SK-N-SH treated with all-trans-retinoic acid at 6 μM for 48 hours (cell line): ENCODE measurements around the gene CHN1.

Experiments
- ARNTL ChIP-seq: fragments of 450-650 bp; formaldehyde crosslinking; IDR thresholded peaks from 2 replicates; pipeline ENCODE4 v1.5.0; 2020; ENCODE audit warnings: low read depth, mild to moderate bottlenecking, moderate library complexity, borderline replicate concordance
- BACH2 ChIP-seq: fragments of 250-450 bp; sonication (Bioruptor Pico); IDR thresholded peaks from 2 replicates; pipeline ENCODE4 v1.9.0; 2021; ENCODE audit warnings: mild to moderate bottlenecking, borderline replicate concordance
- ESRRG ChIP-seq: fragments of 250-450 bp; sonication (Bioruptor Pico); IDR thresholded peaks from 2 replicates; pipeline ENCODE4 v1.6.1; 2021; ENCODE audit warnings: mild to moderate bottlenecking
- ISL1 ChIP-seq: fragments of 250-450 bp; sonication (Bioruptor Pico); IDR thresholded peaks from 2 replicates; pipeline ENCODE4 v2.1.2; 2022; ENCODE audit warnings: mild to moderate bottlenecking, moderate library complexity
- OSR1 ChIP-seq: fragments of 250-450 bp; sonication (Bioruptor Pico); IDR thresholded peaks from 2 replicates; pipeline ENCODE4 v1.8.0; 2022; ENCODE audit warnings: moderate library complexity, mild to moderate bottlenecking, inconsistent platforms
- PATZ1 ChIP-seq: fragments of 250-450 bp; sonication (Bioruptor Pico); IDR thresholded peaks from 2 replicates; pipeline ENCODE4 v1.8.0; 2020; ENCODE audit warnings: mild to moderate bottlenecking, moderate library complexity, borderline replicate concordance
- RARB ChIP-seq: fragments of 250-450 bp; sonication (Bioruptor Pico); IDR thresholded peaks from 2 replicates; pipeline ENCODE4 v1.8.0; 2021; ENCODE audit warnings: mild to moderate bottlenecking, moderate library complexity
- SNAI2 ChIP-seq: fragments of 250-450 bp; sonication (Bioruptor Pico); IDR thresholded peaks from 2 replicates; pipeline ENCODE4 v1.5.0; 2020; ENCODE audit warnings: mild to moderate bottlenecking, moderate library complexity
- TCF4 ChIP-seq: fragments of 250-450 bp; sonication (Bioruptor Pico); IDR thresholded peaks from 2 replicates; pipeline ENCODE4 v1.8.0; 2021; ENCODE audit warnings: mild to moderate bottlenecking, moderate library complexity, borderline replicate concordance
- TOX ChIP-seq: fragments of 250-450 bp; sonication (Bioruptor Pico); IDR thresholded peaks from 2 replicates; pipeline ENCODE4 v1.8.0; 2021; ENCODE audit warnings: mild to moderate bottlenecking, moderate library complexity, borderline replicate concordance
- ZC3H10 ChIP-seq: fragments of 250-450 bp; sonication (Bioruptor Pico); IDR thresholded peaks from 2 replicates; pipeline ENCODE4 v1.5.1; 2021; ENCODE audit warnings: mild to moderate bottlenecking, moderate library complexity
- ZFP3 ChIP-seq: fragments of 250-450 bp; sonication (Bioruptor Pico); IDR thresholded peaks from 2 replicates; pipeline ENCODE4 v1.5.0; 2020; ENCODE audit warnings: mild to moderate bottlenecking, moderate library complexity
- ZFP30 ChIP-seq: fragments of 450-650 bp; formaldehyde crosslinking; IDR thresholded peaks from 2 replicates; pipeline ENCODE4 v1.5.0; 2022; ENCODE audit warnings: mild to moderate bottlenecking, moderate library complexity
- ZNF565 ChIP-seq: fragments of 450-650 bp; formaldehyde crosslinking; conservative IDR thresholded peaks from 2 replicates; pipeline ENCODE4 v1.5.0; 2020; ENCODE audit warnings: low read depth, mild to moderate bottlenecking, moderate library complexity

- TF ChIP-seq ARNTL (CRISPR knock-in tag) (no peak), TOX (CRISPR knock-in tag) (no peak), ZFP3 (no peak), PATZ1 (CRISPR knock-in tag) (no peak), SNAI2 (CRISPR knock-in tag) (no peak), RARB (CRISPR knock-in tag) (no peak), OSR1 (no peak), ZFP30 (CRISPR knock-in tag) (no peak), ZC3H10 (CRISPR knock-in tag) (no peak), ZNF565 (CRISPR knock-in tag) (no peak), ISL1 (CRISPR knock-in tag) (no peak), TCF4 (CRISPR knock-in tag) (no peak), BACH2 (no peak), ESRRG (no peak)
Observed at GRCh38 chr2:175037941-175038340, 32.8 kb upstream of the CHN1 start.
